ENCODE data around the gene OR5V1.
A peak's percentile ranks its signal among the peaks of the same experiment; 100 is the strongest.

- TF ChIP-seq EZH2 (IDR thresholded peaks at IDR 0.05; ENCODE audit: borderline replicate concordance, low read length) (no peak), CTCF (IDR thresholded peaks at IDR 0.05; ENCODE audit: low read length) (0 out of 2 replicates have a peak, but pooled peaks have one; percentile 5)
Observed at GRCh38 chr6:29376003-29376402, 7.3 kb upstream of the OR5V1 start.
